Measurements from ENCODE around the gene KIF7. TPM values are rescaled to one million over a fixed set of nuclear protein-coding genes. Genes with fewer than 3 reads are reported as not detected.

KIF7 gene
- total RNA-seq (2022; extraction: Qiagen RNA extraction; ENCODE audit: low read depth) = 3.1 to 5.6 TPM (median 4.8 TPM) in 5 replicates

DNA sequence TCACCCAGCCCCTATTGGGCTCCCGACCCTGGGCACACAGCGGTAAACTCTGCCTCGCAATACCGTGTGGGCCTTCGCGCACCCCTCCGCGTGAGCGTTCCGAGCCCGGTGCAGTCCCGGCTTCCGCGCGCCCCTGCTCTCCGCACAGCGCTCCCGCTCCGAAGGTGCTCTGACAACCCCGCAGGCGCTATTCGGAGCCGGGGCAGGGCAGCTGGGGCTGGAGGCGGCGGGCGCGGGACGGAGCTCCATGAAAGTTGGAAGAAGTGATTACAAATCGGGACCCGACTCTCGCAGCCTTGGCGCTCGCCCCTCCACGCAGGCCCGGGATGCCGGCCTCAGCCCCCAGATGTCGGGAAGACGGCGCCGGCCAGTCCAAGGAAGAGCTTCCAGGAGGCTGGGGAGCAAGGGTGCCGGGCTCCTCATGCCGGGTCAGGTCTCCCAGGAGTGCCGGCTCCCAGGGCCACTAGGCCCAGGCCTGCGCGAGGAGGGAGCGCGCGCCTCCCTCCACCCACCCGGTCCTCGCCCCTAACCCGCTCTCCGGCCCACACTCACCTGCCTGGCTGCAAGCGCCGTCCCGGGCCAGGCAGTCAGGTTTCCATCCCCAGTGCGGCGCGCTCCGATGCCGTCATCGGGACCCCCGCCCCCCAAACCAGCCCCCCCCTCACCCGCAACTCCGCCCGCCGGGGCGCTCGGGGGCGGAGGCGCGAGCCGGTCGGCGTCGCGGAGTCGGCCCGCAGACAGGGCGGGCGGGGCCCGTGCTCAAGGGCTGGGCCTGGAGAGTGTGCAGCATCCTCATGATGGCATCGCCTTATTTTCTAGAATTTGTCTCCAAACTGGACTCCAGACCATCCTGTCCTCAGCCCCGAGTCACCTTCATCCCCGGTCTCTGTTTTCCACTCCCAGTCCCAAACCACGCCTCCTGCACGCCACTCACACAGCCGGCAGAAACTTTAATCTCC is at the start of gene KIF7:
KIF7 (minus strand) TSS at position 621 of the 959 bp plus-strand sequence. CDS start 2,537 bp downstream, outside the sequence.

DNA sequence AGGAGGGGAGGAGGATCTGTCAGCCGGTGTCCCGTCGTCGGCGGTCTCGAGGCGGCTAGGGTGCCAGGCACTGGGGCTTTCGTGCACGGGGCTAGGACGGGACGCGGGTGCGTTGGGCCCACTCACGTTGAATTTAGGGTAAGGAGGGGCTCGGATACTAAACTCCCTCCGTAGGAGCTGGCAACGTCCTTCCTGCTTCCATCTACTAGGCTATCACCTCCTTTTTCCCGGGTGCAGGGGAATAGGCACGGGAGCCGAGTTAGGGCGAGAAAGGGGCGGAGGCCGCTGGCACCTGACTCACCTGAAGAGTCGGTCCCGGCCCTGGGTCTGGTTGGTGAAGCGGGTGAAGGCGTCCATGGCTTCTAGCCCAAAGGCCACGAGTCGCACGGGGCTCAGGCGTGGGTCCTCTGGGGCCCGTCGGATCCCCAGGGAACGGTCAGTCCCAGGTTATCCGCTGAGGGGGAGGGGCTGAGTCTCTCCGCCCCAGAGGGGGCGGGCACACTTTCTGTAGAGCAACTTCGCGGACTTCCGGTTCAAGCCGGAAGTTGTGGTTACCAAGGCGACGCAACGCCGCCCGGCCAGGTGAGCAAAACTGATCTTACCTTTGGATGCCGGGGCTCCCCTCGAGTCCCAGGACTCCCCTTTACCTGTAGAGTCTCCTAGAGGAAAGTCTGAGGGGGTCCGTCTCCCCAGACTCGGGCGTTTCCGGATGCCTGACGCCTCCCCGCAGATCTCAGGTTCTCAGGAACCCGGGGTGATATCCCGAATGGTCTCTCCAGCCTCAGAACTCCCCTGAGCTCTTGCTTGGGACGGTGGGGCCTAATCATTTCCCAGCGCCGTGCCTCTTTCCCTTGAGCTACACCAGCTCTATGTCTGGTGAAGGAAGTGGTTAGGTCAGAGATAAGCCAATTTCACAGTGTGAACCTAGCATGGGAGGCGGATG is 35.3 kb upstream of the KIF7 start, which contains the start of the genes PEX11A and WDR93:
PEX11A (minus strand) TSS at position 479 of the 943 bp plus-strand sequence; CDS start at position 357, 122 bp downstream.
WDR93 (plus strand) TSS at position 536 of the 943 bp plus-strand sequence. CDS start 10,936 bp downstream, outside the sequence.

DNA sequence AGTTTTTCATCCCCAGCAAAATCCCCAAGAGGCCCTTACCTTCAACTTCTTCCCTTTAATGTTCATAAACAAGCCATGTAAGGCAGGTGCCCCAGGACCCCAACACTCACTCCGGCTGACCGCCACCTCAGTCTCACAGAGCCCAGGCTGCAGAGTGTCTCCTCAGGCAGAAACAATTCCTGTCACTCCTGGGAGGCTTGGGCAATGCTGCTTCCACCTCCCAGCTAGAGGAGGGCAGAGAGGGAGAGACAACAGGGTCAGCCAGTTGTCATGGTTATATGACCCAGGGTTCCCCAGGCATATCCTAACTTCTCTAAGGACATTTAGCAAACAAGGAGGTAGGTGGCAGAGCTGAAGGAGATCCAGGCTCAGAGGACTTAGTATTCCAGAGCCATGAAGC is 23.9 kb upstream of the KIF7 start, which contains the start of gene PLIN1:
PLIN1 (minus strand) TSS at position 156 of the 400 bp plus-strand sequence. CDS start 1,878 bp downstream, outside the sequence.

Other genes starting within 250 kb of the KIF7 start
- 28.1 to 53.8 TPM (median 41.2 TPM) in 5 replicates for gene RHCG, start 158.9 kb downstream of the KIF7 start, total RNA-seq (2022; extraction: Qiagen RNA extraction; ENCODE audit: low read depth)
- gene TICRR, start 80.0 kb downstream of the KIF7 start, total RNA-seq (2022; extraction: Qiagen RNA extraction; ENCODE audit: low read depth) = 10.0 to 14.1 TPM (median 13.3 TPM) in 5 replicates
- 0.09 to 0.11 TPM (median 0.10 TPM) in 3 of 5 replicates, not detected in the others for gene PLIN1, start 23.9 kb upstream of the KIF7 start, total RNA-seq (2022; extraction: Qiagen RNA extraction; ENCODE audit: low read depth)
- 6.8 to 8.1 TPM (median 8.0 TPM) in 5 replicates for gene PEX11A, start 35.3 kb upstream of the KIF7 start, total RNA-seq (2022; extraction: Qiagen RNA extraction; ENCODE audit: low read depth)
- 0.09 to 0.64 TPM (median 0.18 TPM) in 5 replicates for gene WDR93, start 35.3 kb upstream of the KIF7 start, total RNA-seq (2022; extraction: Qiagen RNA extraction; ENCODE audit: low read depth)
- 1.1 to 10.2 TPM (median 5.1 TPM) in 5 replicates for gene MESP1, start 95.8 kb upstream of the KIF7 start, total RNA-seq (2022; extraction: Qiagen RNA extraction; ENCODE audit: low read depth)
- 0.44 to 0.95 TPM (median 0.65 TPM) in 4 of 5 replicates, not detected in the other for gene MESP2, start 120.9 kb upstream of the KIF7 start, total RNA-seq (2022; extraction: Qiagen RNA extraction; ENCODE audit: low read depth)
- 49.2 to 71.8 TPM (median 63.0 TPM) in 5 replicates for gene ANPEP, start 159.4 kb upstream of the KIF7 start, total RNA-seq (2022; extraction: Qiagen RNA extraction; ENCODE audit: low read depth)
- gene AP3S2, start 238.5 kb upstream of the KIF7 start, total RNA-seq (2022; extraction: Qiagen RNA extraction; ENCODE audit: low read depth) = 36.0 to 82.2 TPM (median 44.7 TPM) in 5 replicates

All from A549 treated with ZK216348 at 1 μM for 4 hours (cell line).